Activated naive CD4-positive, alpha-beta T cell (primary cell): ENCODE measurements around the gene FAM89A.
"Not testable (repeated sequence)": the region's sequence is repeated elsewhere in the genome, so short reads cannot be mapped to it uniquely, and the experiment has no call there.

Experiments used
- DNase-seq, 4 experiments: peaks; one replicate each; lab custom pipeline; 2025; lab: John Stamatoyannopoulos, UW

The FAM89A gene

DNA sequence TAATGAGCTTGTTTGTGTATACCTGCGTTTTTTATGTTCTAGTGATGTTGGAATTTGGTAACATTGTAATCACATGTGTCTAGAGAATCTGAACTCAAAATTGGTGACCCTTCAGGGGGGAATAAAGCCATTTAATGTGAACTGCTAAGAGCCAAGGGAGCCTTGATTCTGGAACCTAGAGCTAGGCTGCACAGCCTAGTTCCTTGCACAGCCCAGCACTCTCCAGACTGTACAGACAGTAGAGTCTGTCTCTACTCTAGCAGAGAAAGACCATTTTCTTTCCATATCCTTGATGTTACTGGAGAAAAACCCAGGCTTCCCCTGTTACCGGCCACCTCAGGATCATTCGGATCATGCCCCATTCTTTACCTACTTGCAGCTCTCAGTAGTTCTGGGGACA lies 52.6 kb downstream of the FAM89A start:
- DNase-seq: no peak

- DNase-seq: no peak
Observed at GRCh38 chr1:230986976-230987375, 53.1 kb downstream of the FAM89A start.

GRCh38 chr1:230985711-230986110 lies 54.3 kb downstream of the FAM89A start:
- no peak for DNase-seq

DNA sequence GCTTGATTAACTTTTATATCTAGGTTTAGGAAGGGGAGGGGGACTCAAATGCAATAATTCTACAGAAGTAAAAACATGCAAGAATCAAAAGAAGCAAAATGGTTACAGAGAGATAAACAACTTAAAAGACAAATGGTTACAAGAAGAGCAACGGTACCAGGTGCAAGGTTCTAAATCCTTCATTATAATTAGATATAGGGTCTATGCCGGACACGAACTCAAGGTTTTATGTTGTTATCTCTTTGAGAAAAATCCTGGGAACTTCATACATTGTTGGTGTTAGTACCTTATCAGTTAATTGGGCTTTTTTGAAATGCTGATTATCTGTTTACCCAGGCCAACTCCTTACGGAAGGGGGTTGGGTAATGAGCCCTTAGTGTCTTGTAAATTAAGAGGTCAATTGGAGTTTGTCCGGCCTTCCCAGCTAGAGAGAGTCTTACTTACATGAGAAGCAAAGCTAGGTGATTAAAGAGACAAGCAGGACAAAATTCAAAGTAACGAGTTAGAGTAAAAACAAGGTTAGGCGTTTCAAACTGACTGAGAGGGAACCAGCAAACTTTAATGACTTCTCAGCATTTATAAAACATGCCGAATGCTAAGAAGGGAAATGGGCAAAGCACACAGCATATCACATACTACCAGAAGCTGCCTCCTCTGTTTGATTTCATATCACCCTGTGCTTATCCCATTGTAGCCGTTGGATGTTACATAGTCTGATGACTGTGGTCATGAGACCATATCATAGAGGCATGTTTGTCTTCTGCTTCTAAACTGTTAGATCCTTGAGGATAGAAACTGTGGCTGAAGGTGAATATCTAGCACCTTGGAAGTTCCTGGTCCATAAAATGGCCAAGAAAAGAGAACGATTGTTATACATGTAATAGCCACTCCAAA lies 55.2 kb downstream of the FAM89A start:
- not testable (repeated sequence) for DNase-seq

DNA sequence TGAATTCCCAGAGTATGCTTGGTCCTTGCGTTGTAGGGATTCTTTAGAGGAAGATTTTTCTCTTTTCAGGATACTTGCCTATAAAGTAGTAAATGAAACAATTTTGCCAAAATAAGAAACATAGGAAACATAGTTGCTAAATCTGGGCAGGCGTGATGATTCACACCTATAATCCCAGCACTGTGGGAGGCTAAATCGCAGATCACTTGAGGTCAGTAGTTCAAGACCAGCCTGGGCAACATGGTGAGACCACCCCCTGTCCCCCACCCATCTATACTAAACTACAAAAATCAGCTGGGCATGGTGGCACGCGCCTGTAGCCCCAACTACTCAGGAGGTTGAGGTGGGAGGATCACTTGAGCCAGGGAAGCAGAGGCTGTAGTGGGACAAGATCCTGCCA lies 56.2 kb downstream of the FAM89A start:
- no peak for DNase-seq

- DNase-seq: no peak
Observed at GRCh38 chr1:230982696-230983095, 57.4 kb downstream of the FAM89A start.

- DNase-seq: no peak
Observed at GRCh38 chr1:230979952-230980351, 60.1 kb downstream of the FAM89A start.

DNA sequence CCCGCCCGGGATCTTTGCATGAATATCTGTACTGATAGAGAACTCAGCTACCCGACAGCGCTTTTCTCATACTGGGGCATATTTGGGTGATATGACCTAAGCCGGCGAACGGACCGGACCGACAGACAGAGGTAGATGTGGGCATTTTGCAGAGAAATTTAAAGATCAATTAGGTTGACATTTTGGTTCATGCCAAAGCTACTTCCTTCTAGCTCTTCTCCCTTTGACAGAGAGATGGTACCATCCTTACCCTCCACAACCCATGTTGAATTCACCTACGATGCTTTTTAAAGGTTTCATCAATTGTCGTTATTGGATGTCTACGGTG lies 60.7 kb downstream of the FAM89A start:
- no peak for DNase-seq

- peak; percentile 79 to 90 (median 84) for DNase-seq
Observed at GRCh38 chr1:230978491-230979388, 61.3 kb downstream of the FAM89A start, which contains the start of the genes ARV1 and TTC13. Gene ARV1 (plus strand): TSS chr1:230979094. CDS start chr1:230979106, 12 bp downstream. Gene TTC13 (minus strand): TSS chr1:230978861. CDS start chr1:230978830, 31 bp downstream.

- peak in 2 of 4 experiments; percentile 7 to 11 for DNase-seq
Observed at GRCh38 chr1:230977761-230978490, 62.1 kb downstream of the FAM89A start.

- DNase-seq: no peak
Observed at GRCh38 chr1:230976825-230977747, 63.0 kb downstream of the FAM89A start.

DNA sequence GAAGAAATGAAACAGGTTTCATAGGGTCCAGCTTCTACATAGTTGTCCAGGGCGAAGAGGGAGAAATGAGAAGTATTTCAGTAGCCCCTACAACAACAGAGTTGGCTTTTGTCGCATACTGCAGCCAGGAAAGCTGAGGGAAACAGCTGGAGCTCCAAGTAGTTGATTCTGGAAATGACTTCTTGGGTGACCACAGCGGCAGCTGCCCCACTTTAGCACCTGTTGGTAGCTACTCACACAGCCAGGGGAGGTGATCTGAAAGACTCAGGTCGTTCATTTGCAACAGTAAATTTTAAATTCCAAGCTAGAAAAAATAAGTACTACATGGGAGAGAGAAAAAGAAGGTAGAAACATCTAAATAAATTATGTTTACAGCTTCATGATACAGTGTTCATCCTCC lies 63.7 kb downstream of the FAM89A start:
- DNase-seq: no peak

- no peak for DNase-seq
Observed at GRCh38 chr1:230975636-230976035, 64.4 kb downstream of the FAM89A start.

DNA sequence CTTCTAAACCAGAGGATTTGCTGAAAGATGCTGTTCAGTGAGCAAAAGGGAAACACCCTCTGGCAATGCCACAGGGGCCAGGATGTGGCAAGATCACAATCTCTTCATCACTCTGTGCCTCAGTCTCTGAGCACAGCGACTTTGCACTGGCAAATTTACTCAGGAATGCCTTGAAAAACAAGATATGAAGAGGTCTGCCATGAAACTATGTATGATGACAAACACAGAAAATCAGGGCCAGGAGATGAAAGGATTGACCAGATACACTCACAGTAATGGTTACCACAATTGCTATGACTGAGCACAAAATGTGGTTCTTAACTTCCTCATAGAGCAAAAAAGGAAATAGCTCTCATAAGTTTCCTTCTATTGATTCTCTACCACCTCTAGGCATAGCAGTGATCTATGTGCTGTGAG lies 67.2 kb downstream of the FAM89A start:
- DNase-seq: peak in 2 of 4 experiments; percentile 25 to 43

GRCh38 chr1:230971771-230972170 lies 68.3 kb downstream of the FAM89A start:
- DNase-seq: no peak

DNA sequence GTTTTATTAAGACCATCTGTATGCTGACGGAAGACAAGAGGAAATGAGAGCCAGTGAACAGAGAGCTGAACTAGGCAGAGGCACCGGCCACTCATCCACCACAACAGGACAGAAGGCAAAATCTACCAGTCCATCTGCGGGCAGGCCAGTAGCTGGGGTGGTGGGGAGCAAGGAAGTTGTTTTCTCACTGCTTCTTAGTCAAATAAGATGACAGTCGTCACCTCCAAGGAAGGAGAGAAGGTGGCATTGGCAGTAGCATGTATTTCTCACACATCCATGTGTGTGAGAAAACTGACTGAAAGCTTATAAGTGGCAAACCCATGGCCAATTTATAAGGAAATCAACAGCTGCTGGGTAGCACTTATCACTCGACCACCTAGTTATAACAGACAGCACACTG lies 69.6 kb downstream of the FAM89A start:
- no peak for DNase-seq
